ENCODE data around the gene PUM2.
"Not testable (repeated sequence)": the region's sequence is repeated elsewhere in the genome, so short reads cannot be mapped to it uniquely, and the experiment has no call there.

Gene PUM2

GRCh38 chr2:20267529-20267928, 83.1 kb downstream of the PUM2 start:
- Histone ChIP-seq H3K27me3 (ENCODE audit: control insufficient read depth, insufficient read depth, low read length, poor library complexity, severe bottlenecking) (no peaks in the 10 kb centered on the region), H3K36me3 (ENCODE audit: control insufficient read depth, insufficient read depth, low read length) (peaks cover 18% of the 10 kb centered on the region), H3K4me3 (ENCODE audit: insufficient read depth, low read depth, low read length) (no peak overlapping the region), H3K27ac (ENCODE audit: insufficient read depth, low read depth, low read length, poor library complexity, severe bottlenecking) (no peak overlapping the region), H3K9me3 (ENCODE audit: control insufficient read depth, low read length) (no peaks in the 10 kb centered on the region), H3K4me1 (ENCODE audit: control insufficient read depth, insufficient read depth, low read length) (no peaks in the 10 kb centered on the region)
- 92 to 95% methylated on average over 1 to 2 of the region's 2 CpGs for WGBS, 2 experiments

GRCh38 chr2:20264629-20265028, 86.0 kb downstream of the PUM2 start:
- Histone ChIP-seq H3K27me3 (ENCODE audit: control insufficient read depth, insufficient read depth, low read length, poor library complexity, severe bottlenecking) (no peaks in the 10 kb centered on the region), H3K4me1 (ENCODE audit: control insufficient read depth, insufficient read depth, low read length) (no peaks in the 10 kb centered on the region), H3K36me3 (ENCODE audit: control insufficient read depth, insufficient read depth, low read length) (peaks cover 20% of the 10 kb centered on the region), H3K27ac (ENCODE audit: insufficient read depth, low read depth, low read length, poor library complexity, severe bottlenecking) (no peak overlapping the region), H3K4me3 (ENCODE audit: insufficient read depth, low read depth, low read length) (no peak overlapping the region), H3K9me3 (ENCODE audit: control insufficient read depth, low read length) (no peaks in the 10 kb centered on the region)
- 99 to 100% methylated on average over 2 of the region's 2 CpGs for WGBS, 2 experiments

GRCh38 chr2:20257411-20257810, 93.2 kb downstream of the PUM2 start:
- H3K27me3 ChIP-seq (ENCODE audit: control insufficient read depth, insufficient read depth, low read length, poor library complexity, severe bottlenecking) = no peaks in the 10 kb centered on the region
- H3K36me3 ChIP-seq (ENCODE audit: control insufficient read depth, insufficient read depth, low read length) = peaks cover 49% of the 10 kb centered on the region
- no peak overlapping the region for H3K4me3 ChIP-seq (ENCODE audit: insufficient read depth, low read depth, low read length)
- no peaks in the 10 kb centered on the region for H3K4me1 ChIP-seq (ENCODE audit: control insufficient read depth, insufficient read depth, low read length)
- WGBS, 2 experiments = no CpG with 5 or more reads among the region's 1 CpG
- H3K27ac ChIP-seq (ENCODE audit: insufficient read depth, low read depth, low read length, poor library complexity, severe bottlenecking) = no peak overlapping the region
- no peaks in the 10 kb centered on the region for H3K9me3 ChIP-seq (ENCODE audit: control insufficient read depth, low read length)

GRCh38 chr2:20254731-20255130, 95.9 kb downstream of the PUM2 start:
- H3K27me3 ChIP-seq (ENCODE audit: control insufficient read depth, insufficient read depth, low read length, poor library complexity, severe bottlenecking) = no peaks in the 10 kb centered on the region
- H3K9me3 ChIP-seq (ENCODE audit: control insufficient read depth, low read length) = no peaks in the 10 kb centered on the region
- H3K4me1 ChIP-seq (ENCODE audit: control insufficient read depth, insufficient read depth, low read length) = no peaks in the 10 kb centered on the region
- peaks cover 56% of the 10 kb centered on the region for H3K36me3 ChIP-seq (ENCODE audit: control insufficient read depth, insufficient read depth, low read length)
- H3K27ac ChIP-seq (ENCODE audit: insufficient read depth, low read depth, low read length, poor library complexity, severe bottlenecking) = no peak overlapping the region
- 98 to 100% methylated on average over 3 to 4 of the region's 4 CpGs for WGBS, 2 experiments
- no peak overlapping the region for H3K4me3 ChIP-seq (ENCODE audit: insufficient read depth, low read depth, low read length)

GRCh38 chr2:20250436-20250835, 100.2 kb downstream of the PUM2 start:
- peaks cover 56% of the 10 kb centered on the region for H3K36me3 ChIP-seq (ENCODE audit: control insufficient read depth, insufficient read depth, low read length)
- H3K4me1 ChIP-seq (ENCODE audit: control insufficient read depth, insufficient read depth, low read length) = no peaks in the 10 kb centered on the region
- no peaks in the 10 kb centered on the region for H3K9me3 ChIP-seq (ENCODE audit: control insufficient read depth, low read length)
- H3K27ac ChIP-seq (ENCODE audit: insufficient read depth, low read depth, low read length, poor library complexity, severe bottlenecking) = no peak overlapping the region
- no peaks in the 10 kb centered on the region for H3K27me3 ChIP-seq (ENCODE audit: control insufficient read depth, insufficient read depth, low read length, poor library complexity, severe bottlenecking)
- no peak overlapping the region for H3K4me3 ChIP-seq (ENCODE audit: insufficient read depth, low read depth, low read length)

- Histone ChIP-seq H3K4me3 (ENCODE audit: insufficient read depth, low read depth, low read length) (no peak overlapping the region), H3K9me3 (ENCODE audit: control insufficient read depth, low read length) (no peaks in the 10 kb centered on the region), H3K4me1 (ENCODE audit: control insufficient read depth, insufficient read depth, low read length) (no peaks in the 10 kb centered on the region), H3K36me3 (ENCODE audit: control insufficient read depth, insufficient read depth, low read length) (peaks cover 43% of the 10 kb centered on the region), H3K27ac (ENCODE audit: insufficient read depth, low read depth, low read length, poor library complexity, severe bottlenecking) (no peak overlapping the region), H3K27me3 (ENCODE audit: control insufficient read depth, insufficient read depth, low read length, poor library complexity, severe bottlenecking) (no peaks in the 10 kb centered on the region)
- 96 to 97% methylated on average over 6 of the region's 6 CpGs for WGBS, 2 experiments
These were observed 101.5 kb downstream of the PUM2 start for GRCh38 chr2:20249170-20249569.

GRCh38 chr2:20247084-20247483, 103.6 kb downstream of the PUM2 start:
- H3K4me3 ChIP-seq (ENCODE audit: insufficient read depth, low read depth, low read length) = no peak overlapping the region
- 100% methylated on average over 1 of the region's 1 CpG for WGBS, 2 experiments
- no peaks in the 10 kb centered on the region for H3K9me3 ChIP-seq (ENCODE audit: control insufficient read depth, low read length)
- H3K4me1 ChIP-seq (ENCODE audit: control insufficient read depth, insufficient read depth, low read length) = no peaks in the 10 kb centered on the region
- H3K27ac ChIP-seq (ENCODE audit: insufficient read depth, low read depth, low read length, poor library complexity, severe bottlenecking) = no peak overlapping the region
- H3K27me3 ChIP-seq (ENCODE audit: control insufficient read depth, insufficient read depth, low read length, poor library complexity, severe bottlenecking) = no peaks in the 10 kb centered on the region
- H3K36me3 ChIP-seq (ENCODE audit: control insufficient read depth, insufficient read depth, low read length) = peaks cover 27% of the 10 kb centered on the region

GRCh38 chr2:20243637-20244036, 107.0 kb downstream of the PUM2 start:
- H3K27ac ChIP-seq (ENCODE audit: insufficient read depth, low read depth, low read length, poor library complexity, severe bottlenecking); H3K4me1 ChIP-seq (ENCODE audit: control insufficient read depth, insufficient read depth, low read length); H3K27me3 ChIP-seq (ENCODE audit: control insufficient read depth, insufficient read depth, low read length, poor library complexity, severe bottlenecking); H3K4me3 ChIP-seq (ENCODE audit: insufficient read depth, low read depth, low read length); H3K9me3 ChIP-seq (ENCODE audit: control insufficient read depth, low read length); H3K36me3 ChIP-seq (ENCODE audit: control insufficient read depth, insufficient read depth, low read length): not testable (repeated sequence)
- 94 to 97% methylated on average over 5 of the region's 5 CpGs for WGBS, 2 experiments

- Histone ChIP-seq H3K27ac (ENCODE audit: insufficient read depth, low read depth, low read length, poor library complexity, severe bottlenecking) (no peak overlapping the region), H3K4me1 (ENCODE audit: control insufficient read depth, insufficient read depth, low read length) (no peaks in the 10 kb centered on the region), H3K9me3 (ENCODE audit: control insufficient read depth, low read length) (no peaks in the 10 kb centered on the region), H3K4me3 (ENCODE audit: insufficient read depth, low read depth, low read length) (no peak overlapping the region), H3K36me3 (ENCODE audit: control insufficient read depth, insufficient read depth, low read length) (peaks cover 1% of the 10 kb centered on the region), H3K27me3 (ENCODE audit: control insufficient read depth, insufficient read depth, low read length, poor library complexity, severe bottlenecking) (no peaks in the 10 kb centered on the region)
- 76 to 78% methylated on average over 9 of the region's 9 CpGs for WGBS, 2 experiments
These were observed 107.8 kb downstream of the PUM2 start for GRCh38 chr2:20242727-20243377.

GRCh38 chr2:20241973-20242726, 108.5 kb downstream of the PUM2 start:
- H3K9me3 ChIP-seq (ENCODE audit: control insufficient read depth, low read length) = no peaks in the 10 kb centered on the region
- 87 to 90% methylated on average over 41 of the region's 43 CpGs for WGBS, 2 experiments
- H3K4me1 ChIP-seq (ENCODE audit: control insufficient read depth, insufficient read depth, low read length) = no peaks in the 10 kb centered on the region
- H3K4me3 ChIP-seq (ENCODE audit: insufficient read depth, low read depth, low read length) = no peak overlapping the region
- H3K27me3 ChIP-seq (ENCODE audit: control insufficient read depth, insufficient read depth, low read length, poor library complexity, severe bottlenecking) = no peaks in the 10 kb centered on the region
- no peaks in the 10 kb centered on the region for H3K36me3 ChIP-seq (ENCODE audit: control insufficient read depth, insufficient read depth, low read length)
- H3K27ac ChIP-seq (ENCODE audit: insufficient read depth, low read depth, low read length, poor library complexity, severe bottlenecking) = no peak overlapping the region

All from ectodermal cell (in vitro differentiated cells).